GM12878 (cell line): Measurements from ENCODE around the gene PARD6A. TPM values are rescaled to one million over a fixed set of nuclear protein-coding genes. Genes with fewer than 3 reads are reported as not detected.

ENCODE experiments used
- ATAC-seq: fragments of 200-7000 bp; cut with Tn5 transposase; 3 replicates; pipeline ENCODE4 v1.9.1; 2020; ENCODE audit warnings: mild to moderate bottlenecking, moderate library complexity
- BruUV-seq: library from RNA; stranded (reverse); fragments of 400-500 nt; replicated peaks from 2 replicates; lab custom pipeline; 2021; lab: Mats Ljungman, UMichigan
- CTCF ChIA-PET: fragments of 300-600 bp; sonication (Branson Sonifier 250); formaldehyde crosslinking; extraction: SDS; loops from one replicate; lab custom pipeline; 2021; ENCODE audit warnings: inconsistent platforms; lab: Yijun Ruan, JAX
- POLR2A ChIA-PET: fragments of 350-600 bp; formaldehyde crosslinking; extraction: SDS; loops from one replicate; lab custom pipeline; 2021; ENCODE audit warnings: inconsistent platforms; lab: Charles Lee
- RAD21 ChIA-PET: fragments of 300-600 bp; sonication (Branson Sonifier 250); formaldehyde crosslinking; loops from one replicate; lab custom pipeline; 2023; ENCODE audit warnings: antibody characterized with exemption; ENCODE audit not compliant: unreplicated experiment; lab: Charles Lee
- SMC1A ChIA-PET: fragments of 300-600 bp; sonication (Branson Sonifier 250); formaldehyde crosslinking; loops from one replicate; lab custom pipeline; 2023; ENCODE audit not compliant: unreplicated experiment, uncharacterized antibody; lab: Charles Lee
- DNase-seq: peaks from one replicate; pipeline ENCODE4 v3.0.0-alpha.2; 2011; ENCODE audit warnings: low read depth, low spot score
- FAIRE-seq: peaks from 3 replicates; lab custom pipeline; 2011; peaks lifted over from hg19 to GRCh38; lab: Jason Lieb, UNC
- H2AFZ ChIP-seq: 2 replicates; pipeline ENCODE4 v1.6.0; 2011; ENCODE audit warnings: low read depth, low read length, control low read depth; ENCODE audit not compliant: control insufficient read depth
- H3K27ac ChIP-seq: 2 replicates; pipeline ENCODE4 v1.5.1; 2011; ENCODE audit warnings: control low read depth; ENCODE audit not compliant: control insufficient read depth, insufficient read depth
- H3K27me3 ChIP-seq, 2 experiments: replicated peaks in 1 of 2; 2 replicates each; pipeline versions ENCODE4 v1.6.0 to v1.6.1; 2011; ENCODE audit warnings: low read length in 1 of 2; ENCODE audit not compliant: control insufficient read depth in 2 of 2, insufficient read depth in 2 of 2
- H3K36me3 ChIP-seq, 2 experiments: 2 replicates each; pipeline ENCODE4 v1.5.1; 2011; ENCODE audit warnings: low read length in 1 of 2; ENCODE audit not compliant: control insufficient read depth in 2 of 2, insufficient read depth in 2 of 2
- H3K4me1 ChIP-seq: 2 replicates; pipeline ENCODE4 v1.6.1; 2011; ENCODE audit warnings: mild to moderate bottlenecking, low read length, moderate library complexity, mixed read lengths; ENCODE audit not compliant: control insufficient read depth, insufficient read depth
- H3K4me2 ChIP-seq: 2 replicates; pipeline ENCODE4 v1.6.0; 2011; ENCODE audit warnings: control low read depth; ENCODE audit not compliant: control insufficient read depth, insufficient read depth
- H3K4me3 ChIP-seq: fragments of 200-600 bp; sonication (generic); 2 replicates; pipeline ENCODE4 v1.5.1; 2016
- H3K79me2 ChIP-seq: 2 replicates; pipeline ENCODE4 v1.6.0; 2011; ENCODE audit warnings: low read length; ENCODE audit not compliant: control insufficient read depth, insufficient read depth
- H3K9ac ChIP-seq: 2 replicates; pipeline ENCODE4 v1.8.0; 2011; ENCODE audit warnings: low read length, control low read depth, mixed read lengths; ENCODE audit not compliant: control insufficient read depth, insufficient read depth
- H3K9me3 ChIP-seq: replicated peaks from 3 replicates; pipeline ENCODE4 v1.5.1; 2011; ENCODE audit warnings: mild to moderate bottlenecking, low read length; ENCODE audit not compliant: control insufficient read depth, insufficient read depth
- H4K20me1 ChIP-seq: 2 replicates; pipeline ENCODE4 v1.6.0; 2011; ENCODE audit not compliant: control insufficient read depth, insufficient read depth
- CTCF ChIP-seq, 3 experiments: IDR thresholded peaks in 2 of 3; conservative IDR thresholded peaks in 1 of 3; 2 replicates each; pipeline ENCODE4 v1.5.1; 2011; ENCODE audit warnings: low read depth in 3 of 3, low read length in 3 of 3, mild to moderate bottlenecking in 3 of 3, control low read depth in 2 of 3, moderate library complexity in 2 of 3, inconsistent platforms in 1 of 3, mixed read lengths in 1 of 3; ENCODE audit not compliant: control insufficient read depth in 2 of 3, insufficient read depth in 1 of 3; ENCODE audit errors: extremely low read depth in 1 of 3
- EED ChIP-seq: sonication (generic); IDR thresholded peaks from 2 replicates; pipeline ENCODE4 v1.6.1; 2016; ENCODE audit warnings: antibody characterized with exemption, low read depth
- ESRRA ChIP-seq: IDR thresholded peaks from 2 replicates; pipeline ENCODE4 v1.6.1; 2012; ENCODE audit warnings: mild to moderate bottlenecking, low read length, improper control_type of control experiment
- ETV6 ChIP-seq, 2 experiments: fragments of 450-650 bp in 1 of 2; IDR thresholded peaks in 1 of 2; conservative IDR thresholded peaks in 1 of 2; 2 replicates each; pipeline ENCODE4 v1.6.1; 2014; ENCODE audit warnings: antibody characterized with exemption in 1 of 2, borderline replicate concordance in 1 of 2, low read depth in 1 of 2, mild to moderate bottlenecking in 1 of 2, moderate library complexity in 1 of 2
- GABPA ChIP-seq: IDR thresholded peaks from 2 replicates; pipeline ENCODE4 v1.6.1; 2014; ENCODE audit warnings: antibody characterized with exemption, low read depth, mild to moderate bottlenecking, inconsistent platforms
- HCFC1 ChIP-seq: fragments of 150-350 bp; IDR thresholded peaks from 2 replicates; pipeline ENCODE4 v1.6.1; 2014; ENCODE audit warnings: low read length
- JUNB ChIP-seq: IDR thresholded peaks from 2 replicates; pipeline ENCODE4 v1.6.1; 2016; ENCODE audit warnings: antibody characterized with exemption, mild to moderate bottlenecking
- RFX5 ChIP-seq: IDR thresholded peaks from 2 replicates; pipeline ENCODE4 v1.6.1; 2011; ENCODE audit warnings: low read depth, low read length, improper control_type of control experiment
- SREBF1 ChIP-seq: IDR thresholded peaks from 2 replicates; pipeline ENCODE4 v1.6.1; 2012; ENCODE audit warnings: mild to moderate bottlenecking, low read length
- STAT3 ChIP-seq: IDR thresholded peaks from 2 replicates; pipeline ENCODE4 v1.6.1; 2011; ENCODE audit warnings: low read depth, low read length, improper control_type of control experiment
- ZBTB40 ChIP-seq: fragments of 450-650 bp; IDR thresholded peaks from 2 replicates; pipeline ENCODE4 v1.6.1; 2016; ENCODE audit warnings: mild to moderate bottlenecking, moderate library complexity, borderline replicate concordance
- WGBS: methylation state at CpG from one replicate; pipeline ENCODE4 v1.1.6; 2016; ENCODE audit warnings: low lambda C conversion rate; ENCODE audit not compliant: insufficient replicate concordance, insufficient coverage; ENCODE audit errors: missing lambda C conversion rate; 5-methylcytosine and 5-hydroxymethylcytosine counted together
- in situ Hi-C: fragments of 300-500 bp; cut with MboI; formaldehyde crosslinking; loops from 9 replicates; pipeline ENCODE4 v1.14.3; 2018; ENCODE audit warnings: mixed read lengths
- intact Hi-C: fragments of 100-400 bp; cut with micrococcal nuclease; formaldehyde crosslinking; loops from one replicate; pipeline ENCODE4 v1.14.2; 2022; ENCODE audit not compliant: unreplicated experiment
- polyA plus RNA-seq, 11 experiments: library from polyadenylated mRNA; depleted of rRNA in 4 of 11; unstranded in 6 of 11; stranded (reverse) in 5 of 11; fragments of >200 nt; fragmentation: Nextera tagmentation in 4 of 11; fragmentation: Illumina TruSeq in 1 of 11; extraction: Ambion mirVana in 4 of 11; extraction: Trizol in 1 of 11; gene quantifications; 1 replicate in 1 of 11; 2 replicates in 10 of 11; pipeline versions ENCODE4 v1.2.1 to v1.2.3, GENCODE V29; 2011 to 2016; ENCODE audit warnings: inconsistent platforms in 2 of 11, missing spikeins in 2 of 11, low read depth in 1 of 11
- total RNA-seq, 4 experiments: library from RNA; depleted of rRNA in 3 of 4; stranded (reverse); fragments of >200 nt in 3 of 4; fragmentation: Illumina TruSeq in 1 of 4; extraction: Trizol in 1 of 4; gene quantifications; 2 replicates each; pipeline versions ENCODE4 v1.2.1 to v1.2.3, GENCODE V29; 2013 to 2021
- TF ChIP-seq, protein P1 (sequence below): IDR thresholded peaks from 2 replicates; pipeline ENCODE4 v1.6.1; 2012; ENCODE audit warnings: low read depth, low read length, improper control_type of control experiment
- TF ChIP-seq, protein P2 (sequence below): fragments of 450-650 bp; IDR thresholded peaks from 2 replicates; pipeline ENCODE4 v1.6.1; 2018; ENCODE audit warnings: borderline replicate concordance, mild to moderate bottlenecking; ENCODE audit not compliant: partially characterized antibody

PARD6A gene
- total and polyA plus RNA-seq, 10 of the 15 experiments (the other 5 are each of a cell fraction or from before 2014, with no cell fraction given) = 0.42 to 10.1 (median 4.4) TPM

DNA sequence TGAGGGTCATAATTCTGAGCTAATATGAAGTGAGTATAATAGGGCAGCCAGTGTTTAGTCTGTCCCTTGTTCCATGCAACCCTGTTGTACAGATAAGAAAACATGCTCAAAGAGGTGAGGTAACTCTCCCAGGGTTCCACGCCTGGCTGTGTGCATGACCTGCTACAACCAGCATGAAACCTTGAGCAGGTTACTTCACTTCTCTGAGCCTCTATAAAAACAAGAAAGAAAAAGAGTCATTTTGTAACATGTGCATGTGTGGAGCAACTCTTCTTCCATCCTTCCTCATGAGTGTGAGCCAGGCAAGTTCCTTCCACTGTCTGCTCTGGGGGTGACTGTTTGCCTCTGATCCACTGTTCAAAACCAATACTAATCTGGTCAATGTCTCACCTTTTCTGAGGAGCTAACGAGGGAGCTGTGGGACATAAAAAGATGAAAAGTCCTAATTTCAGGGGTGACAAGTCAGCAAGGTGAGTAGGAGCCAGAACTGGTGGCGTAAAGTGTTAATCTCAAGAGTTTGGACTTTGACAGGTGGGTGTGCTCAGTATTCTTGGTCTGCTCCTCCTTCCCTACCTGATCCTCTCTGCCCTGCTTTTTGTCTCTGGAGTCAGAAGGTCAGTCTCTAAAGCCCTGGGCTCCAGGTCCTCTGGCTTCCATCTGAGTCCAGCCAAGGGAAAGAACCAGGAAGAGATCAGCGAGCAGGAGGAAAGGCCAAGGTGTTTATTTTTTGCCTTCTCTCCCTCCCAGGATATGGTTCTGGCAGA is 36.8 kb downstream of the PARD6A start:
- Histone ChIP-seq H2AFZ (no peak overlapping the region), H3K27ac (no peak overlapping the region), H3K4me2 (no peak overlapping the region), H3K79me2 (no peaks in the 10 kb centered on the region), H3K27me3 (no peaks in the 10 kb centered on the region), H3K9ac (no peak overlapping the region), H3K4me3 (no peak overlapping the region), H3K36me3 (peaks cover 0 to 3% of the 10 kb centered on the region in 2 experiments; a peak in 3 of 4 replicates), H4K20me1 (no peaks in the 10 kb centered on the region), H3K9me3 (no peaks in the 10 kb centered on the region; the same call in 2 of the 3 replicates), H3K4me1 (no peaks in the 10 kb centered on the region)
- FAIRE-seq (no peak), ATAC-seq (no peak), DNase-seq (no peak)
- ChIA-PET CTCF (no interaction called here), SMC1A (interaction anchor here (0.5 to 1.6 kb wide), 3 partner anchors 12 to 25 kb away, joined by 3 to 4 read pairs (median 3); no protein-coding TSS in a partner anchor), RAD21 (no interaction called here), POLR2A (no interaction called here)
- no TSS peak for BruUV-seq
- WGBS = 99% methylated on average over 4 of the region's 4 CpGs
- in situ Hi-C loops = no loop called here
- intact Hi-C loops = no loop called here
- TF ChIP-seq HCFC1 (no peak), CTCF (IDR thresholded peaks at IDR 0.05 in 2 of 3, conservative IDR thresholded peaks at IDR 0.05 in 1 of 3; ENCODE audit: control insufficient read depth in 2 of 3, extremely low read depth in 1 of 3, insufficient read depth in 1 of 3, low read depth in 3 of 3, low read length in 3 of 3) (no peak), EED (no peak), JUNB (no peak), GABPA (no peak), STAT3 (no peak), ETV6 (conservative IDR thresholded peaks at IDR 0.05 in 1 of 2, IDR thresholded peaks at IDR 0.05 in 1 of 2; ENCODE audit: borderline replicate concordance in 1 of 2, low read depth in 1 of 2) (no peak), RFX5 (no peak), ESRRA (no peak), ZBTB40 (no peak), SREBF1 (no peak)
- TF ChIP-seq, protein P1, sequence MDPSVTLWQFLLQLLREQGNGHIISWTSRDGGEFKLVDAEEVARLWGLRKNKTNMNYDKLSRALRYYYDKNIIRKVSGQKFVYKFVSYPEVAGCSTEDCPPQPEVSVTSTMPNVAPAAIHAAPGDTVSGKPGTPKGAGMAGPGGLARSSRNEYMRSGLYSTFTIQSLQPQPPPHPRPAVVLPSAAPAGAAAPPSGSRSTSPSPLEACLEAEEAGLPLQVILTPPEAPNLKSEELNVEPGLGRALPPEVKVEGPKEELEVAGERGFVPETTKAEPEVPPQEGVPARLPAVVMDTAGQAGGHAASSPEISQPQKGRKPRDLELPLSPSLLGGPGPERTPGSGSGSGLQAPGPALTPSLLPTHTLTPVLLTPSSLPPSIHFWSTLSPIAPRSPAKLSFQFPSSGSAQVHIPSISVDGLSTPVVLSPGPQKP = no peak
- TF ChIP-seq, protein P2, sequence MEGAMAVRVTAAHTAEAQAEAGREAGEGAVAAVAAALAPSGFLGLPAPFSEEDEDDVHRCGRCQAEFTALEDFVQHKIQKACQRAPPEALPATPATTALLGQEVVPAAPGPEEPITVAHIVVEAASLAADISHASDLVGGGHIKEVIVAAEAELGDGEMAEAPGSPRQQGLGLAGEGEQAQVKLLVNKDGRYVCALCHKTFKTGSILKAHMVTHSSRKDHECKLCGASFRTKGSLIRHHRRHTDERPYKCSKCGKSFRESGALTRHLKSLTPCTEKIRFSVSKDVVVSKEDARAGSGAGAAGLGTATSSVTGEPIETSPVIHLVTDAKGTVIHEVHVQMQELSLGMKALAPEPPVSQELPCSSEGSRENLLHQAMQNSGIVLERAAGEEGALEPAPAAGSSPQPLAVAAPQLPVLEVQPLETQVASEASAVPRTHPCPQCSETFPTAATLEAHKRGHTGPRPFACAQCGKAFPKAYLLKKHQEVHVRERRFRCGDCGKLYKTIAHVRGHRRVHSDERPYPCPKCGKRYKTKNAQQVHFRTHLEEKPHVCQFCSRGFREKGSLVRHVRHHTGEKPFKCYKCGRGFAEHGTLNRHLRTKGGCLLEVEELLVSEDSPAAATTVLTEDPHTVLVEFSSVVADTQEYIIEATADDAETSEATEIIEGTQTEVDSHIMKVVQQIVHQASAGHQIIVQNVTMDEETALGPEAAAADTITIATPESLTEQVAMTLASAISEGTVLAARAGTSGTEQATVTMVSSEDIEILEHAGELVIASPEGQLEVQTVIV = no peak
